Stimulated activated CD4-positive, alpha-beta T cell treated with anti-CD3 and anti-CD28 coated beads, TNF-alpha, amount 100 ng/mL, for 4 hours (primary cell): ENCODE measurements around the gene ZCCHC14.

ENCODE experiments used
- DNase-seq, 3 experiments: peaks; one replicate each; pipeline ENCODE4 v3.0.0-alpha.2; 2020; ENCODE audit warnings: low read depth in 3 of 3

Gene ZCCHC14

DNA sequence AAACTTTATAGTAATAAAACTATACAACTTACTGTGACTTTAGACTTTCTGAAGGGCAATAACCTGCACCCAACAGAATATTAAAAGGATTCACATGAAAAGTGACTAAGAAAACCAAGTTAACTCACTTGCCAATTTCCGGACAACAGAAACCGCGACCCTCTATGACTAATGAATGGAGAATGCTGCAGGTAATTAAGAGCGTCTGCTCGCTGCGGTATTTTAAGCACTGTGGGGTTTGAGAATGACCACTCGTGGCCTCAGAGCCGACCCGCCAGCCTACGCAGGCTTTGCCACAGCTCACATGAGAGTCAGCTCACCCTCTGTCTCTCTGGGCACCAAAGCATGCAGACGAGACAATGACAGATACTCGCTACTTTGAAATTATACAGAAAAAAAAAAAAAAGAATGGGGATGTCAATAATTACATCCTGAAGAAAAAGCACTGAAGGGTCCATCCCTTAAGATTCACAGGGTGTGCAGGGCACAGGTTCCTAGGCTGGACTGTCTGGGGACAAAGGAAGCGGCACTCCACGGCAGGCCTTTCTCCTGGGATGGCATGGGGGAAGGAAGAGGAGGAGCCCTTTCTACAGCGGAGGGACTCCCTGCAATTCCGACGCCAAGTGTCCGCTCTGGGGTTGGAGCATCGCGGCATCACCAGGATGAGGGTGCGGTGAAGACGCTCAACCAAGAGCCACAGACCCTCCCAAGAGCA lies 35.0 kb downstream of the ZCCHC14 start:
- peak in 1 of 3 experiments; percentile 24 for DNase-seq

DNA sequence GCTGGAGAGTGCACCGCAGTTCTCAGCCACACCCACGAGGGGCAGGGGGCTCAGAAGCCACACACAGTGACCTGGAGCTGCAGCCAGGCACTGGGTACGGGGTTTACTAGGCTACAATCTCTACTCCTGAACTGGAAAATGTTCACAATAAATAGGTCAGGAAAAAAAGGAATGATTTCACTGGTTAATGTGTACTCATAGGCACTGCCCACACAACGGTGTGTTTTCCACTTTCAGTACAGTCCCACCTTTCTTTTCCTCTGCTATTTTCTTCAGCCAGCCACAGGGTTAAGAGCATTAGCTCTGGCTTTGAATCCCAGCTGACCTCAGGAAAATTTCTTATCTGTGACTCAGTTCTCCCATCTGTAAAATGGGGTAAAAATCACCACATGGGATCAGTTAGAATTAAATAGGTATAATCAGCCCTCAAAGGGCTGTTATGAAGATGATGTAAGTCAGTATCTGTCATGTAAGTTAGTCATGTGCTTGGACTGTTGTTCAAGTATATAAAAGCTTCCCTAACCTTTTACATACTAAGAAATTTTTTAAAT lies 35.7 kb downstream of the ZCCHC14 start:
- no peak for DNase-seq

DNA sequence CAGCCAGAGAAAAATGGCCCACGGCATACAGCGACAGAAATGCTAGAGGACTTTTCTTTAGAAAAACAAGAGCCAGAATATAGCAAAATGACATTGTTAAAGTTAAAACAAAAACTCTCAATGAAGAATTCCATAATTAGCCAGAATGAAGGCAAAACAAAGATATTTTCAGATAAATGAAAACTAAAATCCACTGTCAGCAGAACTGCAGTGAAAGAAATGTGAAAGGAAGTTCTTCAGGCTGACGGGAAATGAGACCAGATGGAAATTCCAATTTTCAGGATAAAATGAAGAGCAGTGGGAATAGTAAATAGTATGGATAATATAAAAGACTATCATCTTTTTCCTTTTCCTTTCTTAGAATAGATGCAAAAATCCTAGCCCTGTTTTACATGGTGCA lies 38.4 kb downstream of the ZCCHC14 start:
- DNase-seq: no peak

DNA sequence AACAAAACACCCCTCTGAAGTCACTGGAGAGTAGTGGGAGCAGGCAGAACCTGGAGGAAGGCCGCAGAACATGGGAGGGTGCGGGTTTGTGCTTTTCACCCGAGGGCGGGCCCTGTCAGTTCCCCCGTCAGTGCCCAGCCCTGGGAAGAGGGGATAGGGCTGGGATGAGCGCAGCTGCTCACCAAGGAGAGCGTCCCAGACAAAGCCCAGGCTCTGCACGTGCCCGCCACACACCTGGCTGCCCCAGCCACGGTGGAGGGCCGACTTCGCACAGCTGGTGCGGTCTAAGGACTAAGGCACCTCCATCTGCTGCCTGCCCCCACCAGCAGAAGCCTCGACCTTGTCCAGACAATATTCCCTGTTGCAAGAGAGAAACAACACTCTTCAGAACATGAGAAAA lies 39.5 kb downstream of the ZCCHC14 start:
- no peak for DNase-seq

DNA sequence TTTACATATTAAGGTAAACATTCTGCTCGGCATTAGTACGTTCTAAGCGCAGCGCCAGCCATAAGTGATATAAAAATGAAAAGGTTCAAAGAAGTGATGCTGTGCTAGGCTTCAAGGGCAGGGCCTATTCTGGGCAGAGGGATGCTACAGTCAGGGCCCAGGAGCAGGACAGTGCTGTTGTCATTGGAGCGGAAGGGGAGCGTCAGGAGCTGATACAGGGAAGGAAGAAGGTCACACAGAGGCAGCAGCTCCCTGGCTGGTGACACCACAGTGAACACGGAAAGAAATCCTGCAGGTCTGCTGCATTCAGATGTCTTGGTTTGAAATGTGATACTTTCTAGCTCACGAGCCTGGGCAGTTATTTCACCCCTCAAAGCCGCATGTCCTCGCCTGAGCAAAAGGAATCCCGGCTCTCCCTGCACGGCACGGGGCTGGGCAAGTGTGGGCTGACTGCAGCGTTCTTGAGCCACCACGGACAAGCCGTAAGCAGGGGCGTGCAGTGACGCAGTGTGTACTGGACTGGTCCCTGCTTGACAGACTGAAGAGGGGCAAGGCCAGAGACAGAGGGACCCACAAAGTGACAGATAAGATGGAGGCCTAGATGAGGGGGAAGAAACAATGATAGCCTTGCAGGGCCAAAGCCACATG lies 41.1 kb downstream of the ZCCHC14 start:
- DNase-seq: no peak

DNA sequence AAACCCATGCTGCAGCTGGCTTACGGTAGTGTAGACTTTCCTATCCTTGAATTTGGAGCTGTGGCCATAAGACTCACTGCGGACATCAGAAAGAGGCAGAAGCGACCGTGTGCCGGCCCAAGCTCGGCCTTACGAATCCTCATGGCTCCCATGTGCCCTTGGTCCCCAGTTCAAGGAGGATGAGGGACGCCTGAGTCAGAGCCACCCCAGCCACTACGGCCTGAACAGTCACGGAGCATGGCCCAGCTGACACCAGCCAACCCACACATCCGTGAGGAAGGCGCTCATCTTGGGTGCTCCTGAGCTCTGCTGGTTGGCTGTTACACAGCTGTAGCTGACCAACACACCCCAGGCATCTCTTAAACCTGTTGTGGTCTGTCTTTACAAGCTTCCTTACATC lies 44.0 kb downstream of the ZCCHC14 start:
- DNase-seq: no peak

GRCh38 chr16:87447323-87447722 lies 45.5 kb downstream of the ZCCHC14 start:
- no peak for DNase-seq

- no peak for DNase-seq
These were observed 46.3 kb downstream of the ZCCHC14 start for GRCh38 chr16:87446479-87446878.

- DNase-seq: no peak
These were observed 47.3 kb downstream of the ZCCHC14 start for GRCh38 chr16:87445486-87445885.

- DNase-seq: no peak
These were observed 48.9 kb downstream of the ZCCHC14 start for GRCh38 chr16:87443964-87444363.

DNA sequence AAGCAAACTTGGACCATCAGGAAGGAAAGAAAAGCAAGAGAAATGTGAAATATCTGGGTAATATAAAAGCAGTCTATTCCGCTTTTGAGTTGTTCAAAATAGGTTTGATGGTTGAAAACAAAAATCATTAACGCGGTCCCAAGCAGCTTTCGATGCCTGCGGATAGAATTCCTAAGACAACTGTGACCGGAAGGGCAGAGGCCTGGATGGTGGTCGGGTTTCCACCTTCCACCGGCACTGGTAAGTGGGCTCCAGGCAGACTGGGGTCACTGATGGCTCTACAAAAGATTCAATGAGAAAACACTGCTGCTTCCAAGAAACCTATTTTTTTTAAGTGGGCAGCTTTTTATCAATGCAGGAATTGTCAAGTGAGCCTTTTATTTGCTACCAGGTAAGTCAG lies 49.8 kb downstream of the ZCCHC14 start:
- no peak for DNase-seq

GRCh38 chr16:87442581-87442966 lies 50.2 kb downstream of the ZCCHC14 start:
- no peak for DNase-seq

- DNase-seq: no peak
These were observed 50.8 kb downstream of the ZCCHC14 start for GRCh38 chr16:87441886-87442580.

DNA sequence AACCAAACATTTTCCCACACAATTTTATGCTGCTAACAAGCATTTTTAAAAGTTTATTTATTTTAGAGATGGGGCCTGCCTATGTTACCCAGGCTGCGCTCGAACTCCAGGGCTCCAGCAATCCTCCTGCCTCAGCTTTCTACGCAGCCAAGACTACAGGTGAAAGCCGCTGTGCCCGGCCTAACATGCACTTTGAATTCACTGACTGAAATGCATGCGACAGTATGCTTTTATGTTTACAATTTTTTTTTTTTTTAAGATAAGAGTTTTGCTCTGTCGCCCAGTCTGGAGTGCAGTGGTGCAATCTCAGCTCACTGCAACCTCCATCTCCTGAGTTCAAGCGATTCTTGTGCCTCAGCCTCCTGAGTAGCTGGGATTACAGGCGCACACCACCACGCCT lies 52.9 kb downstream of the ZCCHC14 start:
- DNase-seq: no peak

DNA sequence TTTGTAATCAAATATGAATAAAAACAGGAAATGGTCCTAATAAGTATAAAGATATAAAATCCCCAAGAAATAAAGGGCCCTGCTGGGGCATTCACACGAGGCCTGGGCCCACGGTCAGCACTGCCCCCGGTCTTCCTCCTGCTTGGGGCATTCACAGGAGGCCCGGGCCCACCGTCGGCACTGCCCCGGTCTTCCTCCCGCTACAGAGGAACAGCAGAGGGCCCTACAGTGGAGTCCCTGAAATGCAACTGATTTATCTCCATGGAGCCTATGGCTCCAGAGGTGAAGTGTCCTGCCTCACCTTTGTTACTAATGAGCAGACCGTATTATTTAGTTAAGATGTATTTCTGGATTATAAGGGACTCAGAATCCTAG lies 54.2 kb downstream of the ZCCHC14 start:
- no peak for DNase-seq

GRCh38 chr16:87437911-87438610 lies 54.8 kb downstream of the ZCCHC14 start:
- DNase-seq: no peak

DNA sequence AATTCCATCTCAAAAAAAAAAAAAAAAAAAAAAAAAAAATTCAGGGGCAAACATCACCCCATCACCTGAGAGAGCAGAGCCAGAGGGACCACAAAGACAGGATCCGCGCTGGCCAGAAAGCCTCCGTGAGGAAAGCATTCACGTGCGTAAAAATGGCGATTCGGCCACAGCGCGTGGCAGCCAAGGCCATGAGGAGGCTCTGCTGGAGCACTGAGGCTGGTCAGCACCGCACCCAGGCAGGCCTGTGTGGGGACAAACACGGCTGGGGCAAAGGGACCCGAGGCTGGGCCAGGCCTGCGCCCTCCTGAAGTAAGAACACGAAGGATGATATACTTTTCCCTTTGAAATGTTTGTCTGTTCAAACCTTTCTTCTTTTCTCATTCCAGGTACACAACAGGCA lies 55.5 kb downstream of the ZCCHC14 start:
- no peak for DNase-seq

GRCh38 chr16:87436225-87437172 lies 56.3 kb downstream of the ZCCHC14 start:
- no peak for DNase-seq

- no peak for DNase-seq
These were observed 57.2 kb downstream of the ZCCHC14 start for GRCh38 chr16:87435372-87436224.

- no peak for DNase-seq
These were observed 58.6 kb downstream of the ZCCHC14 start for GRCh38 chr16:87434146-87434667.
